Inflammatory macrophage treated with lipopolysaccharide for 1 hour (primary cell): Measurements from ENCODE around the gene TOX2.
A peak's percentile ranks its signal among the peaks of the same experiment; 100 is the strongest.

Experiments used
- DNase-seq, 2 donors: peaks; one replicate each; pipeline ENCODE4 v3.0.0-alpha.2; 2020 to 2022

Gene TOX2, protein sequence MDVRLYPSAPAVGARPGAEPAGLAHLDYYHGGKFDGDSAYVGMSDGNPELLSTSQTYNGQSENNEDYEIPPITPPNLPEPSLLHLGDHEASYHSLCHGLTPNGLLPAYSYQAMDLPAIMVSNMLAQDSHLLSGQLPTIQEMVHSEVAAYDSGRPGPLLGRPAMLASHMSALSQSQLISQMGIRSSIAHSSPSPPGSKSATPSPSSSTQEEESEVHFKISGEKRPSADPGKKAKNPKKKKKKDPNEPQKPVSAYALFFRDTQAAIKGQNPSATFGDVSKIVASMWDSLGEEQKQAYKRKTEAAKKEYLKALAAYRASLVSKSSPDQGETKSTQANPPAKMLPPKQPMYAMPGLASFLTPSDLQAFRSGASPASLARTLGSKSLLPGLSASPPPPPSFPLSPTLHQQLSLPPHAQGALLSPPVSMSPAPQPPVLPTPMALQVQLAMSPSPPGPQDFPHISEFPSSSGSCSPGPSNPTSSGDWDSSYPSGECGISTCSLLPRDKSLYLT

DNA sequence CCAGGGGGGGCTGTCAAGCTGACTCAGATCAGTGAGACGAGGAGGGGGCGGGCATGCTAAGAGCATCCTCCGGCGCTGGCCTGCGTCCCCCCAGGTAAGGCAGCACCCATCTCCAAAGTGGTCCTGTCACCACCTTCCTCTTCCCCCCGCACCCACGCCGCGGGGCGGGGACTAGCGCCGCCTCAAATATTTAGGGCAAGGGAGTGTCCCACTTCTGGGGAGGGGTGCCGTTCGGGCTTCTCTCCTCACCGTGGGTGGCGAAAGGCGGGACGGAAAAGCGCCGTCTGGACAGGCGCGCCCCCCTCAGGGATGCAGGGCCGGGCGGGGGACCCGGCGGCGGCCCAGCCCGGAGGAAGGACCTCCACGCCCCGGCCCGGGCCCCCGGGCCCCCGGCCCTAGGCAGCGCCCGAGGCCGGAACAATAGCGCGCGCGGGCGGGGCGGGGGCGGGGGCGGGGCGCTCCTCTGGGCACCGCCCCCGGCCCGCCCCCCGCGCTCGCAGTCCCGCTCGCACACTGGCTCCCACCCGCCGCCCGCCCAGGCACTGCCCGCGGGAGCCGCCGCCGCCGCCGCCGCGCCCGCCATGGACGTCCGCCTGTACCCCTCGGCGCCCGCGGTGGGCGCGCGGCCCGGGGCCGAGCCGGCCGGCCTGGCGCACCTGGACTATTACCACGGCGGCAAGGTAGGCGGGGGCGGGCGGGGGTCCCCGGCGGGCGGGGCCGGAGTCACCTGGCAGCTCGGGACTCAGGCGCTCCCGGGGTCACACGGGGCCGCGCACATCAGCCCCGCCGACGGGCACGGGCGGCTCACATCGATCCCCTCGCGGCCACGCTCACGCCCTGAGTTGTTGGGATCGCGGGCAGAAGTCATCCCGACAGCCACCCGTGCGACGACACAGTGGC, at the start of gene TOX2:
TOX2 (plus strand) TSS at position 542 of the 900 bp plus-strand sequence; CDS start at position 582, 40 bp downstream.
- DNase-seq: no peak

DNA sequence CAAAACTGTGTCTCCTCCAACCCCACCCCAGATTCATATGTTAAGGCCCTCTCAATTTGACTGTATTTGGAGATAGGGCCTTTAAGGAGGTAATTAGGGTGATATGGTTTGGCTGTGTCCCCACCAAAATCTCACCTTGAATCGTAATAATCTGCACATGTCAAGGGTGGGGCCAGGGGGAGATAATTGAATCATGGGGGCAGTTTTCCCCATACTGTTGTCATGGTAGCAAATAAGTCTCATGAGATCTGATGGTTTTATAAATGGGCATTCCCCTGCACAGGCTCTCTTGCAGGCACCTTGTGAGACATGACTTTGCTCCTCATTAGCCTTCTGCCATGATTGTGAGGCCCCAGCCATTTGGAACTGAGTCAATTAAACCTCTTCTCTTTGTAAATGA, 46.6 kb upstream of the TOX2 start:
- DNase-seq: no peak

DNA sequence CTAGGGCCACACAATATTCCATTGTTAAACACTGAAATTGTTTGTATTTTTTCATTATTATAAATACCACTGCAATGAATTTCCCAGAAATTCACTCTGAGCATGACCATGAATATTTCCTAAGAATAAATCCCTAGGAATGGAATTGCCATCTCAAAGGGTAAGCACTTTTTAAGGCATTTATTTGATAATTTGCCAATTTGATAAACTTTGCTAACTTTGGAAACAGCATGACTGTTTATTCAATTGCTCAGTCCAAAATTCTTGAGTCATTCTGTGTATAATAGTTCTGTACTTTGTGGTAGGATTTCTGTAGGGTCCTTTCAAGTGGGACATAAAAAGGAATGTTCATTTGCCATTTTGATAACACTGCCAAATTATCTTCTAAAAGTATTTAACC, 44.2 kb upstream of the TOX2 start:
- no peak for DNase-seq

DNA sequence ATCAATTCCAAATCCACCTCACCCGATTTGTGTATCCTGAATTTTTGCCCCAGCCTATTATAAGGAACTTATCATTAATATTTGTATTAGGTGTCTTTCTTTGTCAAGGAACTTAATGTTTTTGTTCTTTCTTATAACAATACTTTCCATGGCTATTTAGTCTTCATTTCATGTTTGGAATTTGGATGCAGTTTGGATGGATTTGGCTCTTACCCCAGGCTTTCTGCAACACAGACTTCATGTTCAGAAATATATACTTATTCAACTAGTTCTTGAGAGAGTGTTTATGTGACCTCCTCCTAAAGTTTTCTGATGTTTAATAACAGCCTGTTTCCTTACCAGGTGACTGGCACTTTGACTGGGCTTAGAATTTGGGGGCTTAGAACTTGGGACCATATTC, 35.9 kb upstream of the TOX2 start:
- no peak for DNase-seq

DNA sequence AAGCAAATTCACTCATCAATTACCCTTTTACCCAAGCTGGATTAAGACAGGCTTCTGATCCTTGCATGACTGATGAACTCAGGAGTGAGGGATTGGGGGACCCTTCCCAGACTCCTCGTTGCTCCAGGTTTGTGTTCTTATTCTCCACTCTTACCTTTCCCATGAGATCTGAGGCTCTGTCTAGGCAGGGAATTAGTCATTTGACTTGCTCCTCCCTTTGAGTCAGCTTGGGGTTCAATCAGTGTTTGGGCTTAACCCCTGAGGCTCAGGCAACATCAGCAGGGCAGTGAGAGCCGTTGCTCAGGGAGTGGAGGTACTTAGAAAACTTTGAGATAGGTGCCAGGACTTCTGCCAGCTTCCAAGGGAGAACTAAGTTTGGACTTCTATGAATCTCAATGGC, 20.7 kb upstream of the TOX2 start:
- DNase-seq: no peak

DNA sequence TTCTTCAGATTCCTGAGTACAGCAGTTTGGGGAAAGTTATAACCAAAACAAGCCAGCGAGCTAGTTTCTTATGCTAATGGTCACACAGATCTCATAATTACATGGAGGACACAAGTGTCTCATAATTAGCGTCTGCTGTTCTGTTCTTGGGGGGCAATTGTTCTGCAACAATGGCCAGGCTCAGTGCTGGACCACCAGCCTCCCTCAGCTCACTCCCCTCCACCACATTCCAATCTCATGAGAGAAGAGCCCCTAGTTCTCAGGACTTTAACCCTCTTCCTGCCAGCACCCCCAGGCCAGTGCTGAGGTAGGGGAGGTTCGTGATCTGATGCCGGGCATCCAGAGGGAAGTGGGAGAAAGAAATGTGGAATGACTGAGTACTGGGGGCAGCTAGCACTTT, 20.2 kb upstream of the TOX2 start:
- no peak for DNase-seq

DNA sequence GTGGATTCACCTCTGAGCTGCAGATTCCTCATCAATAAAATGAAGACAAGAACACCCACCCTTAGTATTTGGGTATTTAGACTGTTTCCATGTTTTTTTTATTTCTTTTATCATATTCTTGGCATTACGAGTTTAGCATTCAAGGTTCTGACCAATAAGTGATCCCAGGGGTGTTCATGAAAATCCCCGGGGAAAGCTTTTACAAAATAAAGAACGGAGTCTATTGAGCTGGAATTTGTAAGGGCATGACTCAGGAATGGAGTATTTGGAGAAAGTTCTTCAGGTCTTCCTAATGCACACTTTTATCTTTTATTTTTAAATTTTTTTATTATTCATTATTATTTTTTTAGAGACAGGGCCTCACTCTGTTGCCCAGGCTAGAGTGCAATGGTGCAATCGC, 19.4 kb upstream of the TOX2 start:
- DNase-seq: no peak

DNA sequence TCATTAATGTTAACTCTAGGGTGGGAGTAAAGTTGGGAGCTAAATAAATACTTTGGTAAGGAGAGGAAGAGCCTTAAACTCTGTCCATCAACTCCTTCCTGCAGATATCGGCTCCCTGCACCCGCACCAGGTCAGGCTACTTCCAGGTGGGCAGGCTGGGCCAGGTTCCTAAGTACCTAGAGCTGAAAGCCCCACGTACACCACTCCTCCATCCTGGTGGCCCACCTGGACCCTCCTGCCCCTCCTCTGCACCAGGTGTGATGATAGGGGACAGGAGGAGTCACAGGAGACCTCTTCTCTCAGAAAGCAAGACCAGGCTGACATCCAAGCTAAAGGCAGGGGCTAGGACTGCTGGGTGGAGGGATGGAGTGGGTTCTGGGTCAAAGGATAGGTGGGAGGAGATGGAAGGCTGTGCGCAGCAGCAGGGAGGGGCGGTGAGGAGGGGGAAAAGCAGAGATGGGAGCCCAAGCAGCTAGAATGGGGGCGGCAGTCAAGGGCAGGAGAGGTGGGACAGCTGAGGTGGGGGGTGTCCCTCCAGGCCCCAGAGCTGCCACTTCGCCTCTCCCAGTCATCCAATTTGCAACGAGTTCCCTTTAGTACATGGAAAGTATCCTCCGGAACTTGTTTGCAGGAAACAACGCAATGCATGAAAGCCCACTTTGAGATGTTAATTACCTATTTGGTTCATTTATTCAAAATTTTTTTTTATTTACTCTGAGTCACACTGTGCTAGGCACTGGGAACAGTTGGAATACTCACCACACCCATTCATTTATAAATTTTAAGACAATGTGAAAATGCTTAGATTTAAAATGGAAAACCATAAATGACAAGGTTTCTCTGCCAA, 15.2 kb upstream of the TOX2 start:
- no peak for DNase-seq

DNA sequence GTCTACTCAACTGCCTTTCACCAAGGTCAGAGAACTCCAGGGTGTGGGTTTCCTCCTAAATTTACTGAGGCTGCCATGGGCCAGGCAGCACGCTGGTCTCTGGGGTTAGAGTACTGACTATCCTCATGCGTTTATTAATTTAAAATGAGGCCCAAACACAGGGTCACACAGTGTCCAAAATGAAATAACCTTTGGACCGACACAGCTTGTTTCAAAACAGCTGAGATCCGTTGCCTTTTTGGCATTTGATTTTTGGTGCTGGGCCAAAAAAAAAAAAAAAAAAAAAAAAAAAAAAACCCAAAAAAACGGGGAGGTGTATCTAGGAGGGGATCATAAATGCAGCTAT, 14.6 kb upstream of the TOX2 start:
- no peak for DNase-seq

DNA sequence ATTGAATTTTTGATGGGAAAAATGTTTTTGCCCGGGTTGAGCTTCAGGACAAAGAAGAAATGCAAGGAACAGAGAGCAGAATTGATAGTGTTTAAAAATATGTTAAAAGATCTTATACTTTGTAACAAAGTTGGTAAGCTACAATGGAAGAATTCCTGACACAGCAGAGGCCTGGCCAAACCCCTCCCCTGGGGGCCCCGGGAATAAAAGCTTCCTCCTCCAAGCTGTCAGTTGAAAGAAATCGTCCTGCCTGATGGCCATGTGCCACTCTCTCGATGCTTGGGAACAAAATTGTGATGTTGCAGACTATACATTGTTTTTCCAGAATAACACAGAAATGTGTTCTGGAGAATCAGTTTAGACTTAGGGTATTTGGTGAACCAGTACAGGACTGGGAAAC, 14.2 kb upstream of the TOX2 start:
- DNase-seq: no peak

DNA sequence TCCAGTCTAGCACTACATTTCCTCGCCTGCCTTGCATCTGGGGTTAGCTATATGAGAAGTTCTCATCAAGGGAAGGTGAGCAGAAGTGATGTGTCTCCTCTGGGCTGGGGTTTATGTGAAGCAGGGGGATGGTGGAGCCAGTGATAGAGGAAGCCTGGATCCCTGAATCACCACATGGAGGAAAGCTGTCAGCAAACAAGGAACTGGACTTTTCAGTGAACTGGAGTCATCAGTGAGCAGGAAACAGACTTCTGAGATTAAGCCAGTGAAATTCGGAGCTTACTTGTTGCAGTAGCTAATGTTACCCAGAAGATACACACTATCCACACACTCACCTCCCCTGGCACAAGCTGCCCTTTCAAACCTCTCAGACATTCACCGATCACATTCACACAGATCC, 13.4 kb upstream of the TOX2 start:
- DNase-seq: no peak

DNA sequence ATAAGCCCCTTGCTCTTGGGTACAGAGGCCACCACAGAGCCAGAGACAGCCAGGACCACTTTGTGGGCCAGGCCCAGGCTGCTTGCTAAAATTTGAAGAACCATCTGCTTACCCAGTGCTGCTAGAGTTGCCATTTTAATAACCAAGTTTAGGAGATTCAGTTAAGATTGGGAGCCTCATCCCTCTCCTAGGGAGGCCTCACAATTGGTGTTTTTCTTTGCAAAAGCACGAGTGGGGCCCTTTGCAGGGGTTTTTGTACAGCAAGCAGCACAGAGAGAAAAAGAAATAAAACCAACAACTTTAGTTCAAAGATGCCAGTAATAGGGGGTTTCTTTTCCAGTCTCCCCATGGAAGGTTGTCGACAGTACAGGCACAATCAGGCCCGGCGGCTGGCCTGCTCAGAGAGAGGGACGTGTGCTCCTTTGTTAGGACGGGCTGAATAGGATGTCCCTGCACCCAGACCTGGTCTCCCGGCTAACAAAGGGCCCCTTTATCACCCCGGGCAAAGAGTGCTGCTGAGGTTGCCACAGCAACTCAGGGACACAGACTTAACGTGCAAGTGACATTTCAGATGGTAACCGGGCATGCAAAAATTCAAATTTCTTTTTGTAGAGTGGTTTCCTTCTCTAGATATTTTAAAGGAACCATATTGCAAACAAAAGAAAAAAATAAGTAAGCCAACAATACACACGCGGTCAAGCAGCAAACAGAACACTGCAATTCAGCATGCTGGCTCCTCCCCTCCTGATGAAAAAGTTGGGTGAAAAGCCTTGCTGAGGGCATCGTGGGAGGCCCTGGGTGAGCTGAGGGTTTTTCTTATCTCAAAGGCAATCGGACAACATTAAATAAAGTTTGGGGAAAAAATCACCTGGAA, 10.5 kb upstream of the TOX2 start:
- no peak for DNase-seq

DNA sequence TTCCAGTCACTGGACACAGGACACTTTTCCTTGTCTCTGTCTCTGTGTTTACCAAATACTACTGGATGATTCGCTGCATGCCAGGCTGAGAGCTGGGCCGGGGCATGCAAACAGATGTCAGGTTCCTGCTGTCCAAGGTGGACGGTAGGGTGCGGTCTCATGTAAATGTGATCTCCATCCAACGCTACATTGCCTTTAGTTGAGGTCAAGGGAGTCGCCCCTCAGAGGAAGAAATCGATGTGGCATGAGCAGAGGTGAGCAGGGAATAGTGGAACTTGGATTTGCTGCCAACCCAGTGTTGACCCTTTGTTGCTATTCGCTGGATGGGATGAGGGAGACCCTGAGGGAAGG, 9.8 kb upstream of the TOX2 start:
- no peak for DNase-seq

DNA sequence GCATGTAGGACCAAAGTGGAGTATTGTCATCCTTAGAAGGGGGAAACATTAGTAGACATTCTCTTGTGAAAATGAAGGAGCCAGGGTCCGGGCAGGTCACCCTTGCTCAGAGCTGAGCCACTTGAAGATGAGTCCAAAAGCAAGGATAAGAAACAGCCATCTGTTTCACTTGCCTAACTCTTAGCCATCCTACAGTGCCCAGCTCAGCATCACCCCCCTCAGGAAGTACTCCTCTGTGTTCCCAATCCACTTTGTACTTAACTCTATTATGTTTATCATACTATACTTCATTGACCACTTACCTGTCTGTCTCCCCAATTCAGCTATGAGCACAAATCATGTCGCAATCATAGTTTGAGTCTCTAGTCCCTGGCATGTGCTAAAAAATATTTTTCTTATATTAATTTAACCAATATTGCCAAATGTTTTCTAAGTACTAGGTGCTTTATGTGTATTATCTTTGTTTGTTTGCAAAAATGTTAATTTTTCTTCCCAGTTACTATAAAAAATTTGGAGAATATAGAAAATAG, 8.1 kb upstream of the TOX2 start:
- no peak for DNase-seq

DNA sequence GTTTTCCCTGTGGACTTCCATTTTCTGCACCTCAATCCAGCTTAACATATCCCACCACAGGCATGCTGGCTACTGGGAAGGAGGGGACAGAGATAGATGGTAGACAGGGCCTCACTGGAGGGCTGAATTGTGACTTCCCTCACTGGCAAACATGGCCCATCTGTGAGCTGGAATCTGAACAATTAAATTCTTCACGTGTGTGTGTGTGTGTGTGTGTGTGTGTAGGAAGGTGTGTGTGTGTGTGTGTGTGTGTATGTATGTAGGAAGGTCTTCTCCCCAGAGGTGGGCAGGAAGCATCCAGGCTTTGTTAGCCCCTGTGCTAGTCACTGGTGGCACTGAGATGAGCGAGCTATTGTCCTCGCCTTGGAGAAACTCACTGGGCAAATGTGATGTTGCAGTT, 5.4 kb upstream of the TOX2 start:
- no peak for DNase-seq

DNA sequence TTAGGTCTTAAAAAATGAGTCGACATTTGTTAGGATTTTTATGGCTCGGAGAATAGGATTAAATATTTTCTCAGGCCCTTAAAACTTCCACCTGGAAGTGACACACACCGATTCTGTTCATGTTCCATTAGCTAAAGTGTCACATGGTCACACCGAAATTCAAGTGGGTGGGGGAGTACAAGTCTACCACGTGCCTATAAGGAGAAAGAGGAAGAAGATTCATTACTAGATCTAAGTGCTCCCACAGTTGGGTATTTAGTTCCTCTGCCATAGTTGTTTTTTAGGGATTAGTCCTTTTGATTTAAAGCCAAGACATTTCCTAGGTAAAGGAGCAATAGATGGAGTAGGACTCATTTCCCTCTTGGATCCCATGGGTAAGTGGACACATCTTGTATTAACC, 4.9 kb upstream of the TOX2 start:
- DNase-seq: peak; percentile 74 to 82

DNA sequence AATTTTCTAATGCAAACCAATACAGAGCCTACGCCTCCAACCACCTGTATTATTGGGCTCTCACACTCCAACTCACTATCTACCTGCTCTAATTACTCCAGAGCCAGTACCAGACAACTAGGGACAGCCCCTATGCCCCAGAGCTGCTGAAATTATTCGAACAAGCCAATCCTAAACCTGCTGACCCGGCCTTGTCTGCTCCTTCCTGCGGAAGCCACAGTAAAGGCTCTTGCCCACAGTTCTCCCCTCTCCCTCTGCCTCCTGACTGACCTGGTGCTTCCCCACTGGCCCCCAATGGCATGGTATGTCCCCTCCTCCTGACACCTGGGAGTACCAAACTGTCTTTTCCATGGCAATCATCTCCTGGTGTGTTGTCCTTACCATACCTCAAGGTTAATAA, 4.1 kb upstream of the TOX2 start:
- no peak for DNase-seq

DNA sequence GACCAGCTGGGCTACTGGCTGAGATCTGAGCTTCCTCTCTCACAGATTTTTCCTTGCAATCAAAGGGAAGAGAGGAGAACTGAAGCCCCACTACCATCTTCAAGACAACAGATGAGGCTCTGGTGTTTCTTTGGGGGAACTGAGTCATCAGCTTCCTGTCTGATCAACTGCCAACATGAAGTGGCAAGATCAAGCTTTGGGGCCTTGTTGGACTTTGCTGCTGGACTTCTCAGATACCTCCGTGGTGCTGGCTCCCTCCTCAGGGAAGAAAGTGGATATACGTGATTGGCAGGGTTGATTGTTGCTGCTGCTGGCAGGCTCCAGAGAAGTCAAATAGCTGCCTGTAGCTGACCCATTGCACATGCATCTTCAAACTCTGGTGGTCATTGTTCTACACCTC, 3.6 kb upstream of the TOX2 start:
- DNase-seq: peak in 1 of 2 donors; percentile 6

DNA sequence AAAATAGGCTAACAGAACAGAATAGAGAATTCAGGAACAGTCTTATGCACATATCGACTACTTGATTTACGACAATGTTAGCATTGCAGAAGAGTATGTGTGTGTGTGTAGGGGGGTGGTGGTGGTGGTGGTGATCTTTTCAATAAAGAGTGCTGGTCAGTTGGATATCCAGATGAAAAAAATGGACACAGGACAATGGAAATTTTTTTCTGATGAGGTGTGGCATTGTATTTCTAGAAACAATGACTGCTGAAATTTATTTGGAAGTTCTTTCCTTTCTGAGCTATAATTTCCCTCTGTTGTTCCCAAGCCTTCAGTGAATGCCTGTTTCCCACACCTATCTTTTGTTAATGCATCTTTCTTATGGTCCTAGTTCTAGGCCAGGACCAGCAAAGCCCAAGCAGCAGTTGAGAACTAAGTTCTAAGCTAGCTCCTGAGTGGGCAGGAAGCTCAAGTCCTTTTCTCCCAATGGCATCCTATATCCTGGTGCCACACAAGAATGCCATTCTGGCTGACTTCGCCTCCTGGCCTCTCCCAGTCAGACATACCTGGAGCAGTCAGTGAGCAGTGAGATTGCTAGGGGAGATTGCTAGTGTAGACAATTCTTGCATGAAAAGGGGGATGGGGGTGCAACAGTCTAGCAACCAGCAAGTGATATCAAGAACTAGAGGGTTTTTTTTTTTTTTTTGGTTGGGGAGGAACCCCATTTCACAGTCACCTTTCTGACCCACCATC, 1.2 kb upstream of the TOX2 start:
- no peak for DNase-seq

DNA sequence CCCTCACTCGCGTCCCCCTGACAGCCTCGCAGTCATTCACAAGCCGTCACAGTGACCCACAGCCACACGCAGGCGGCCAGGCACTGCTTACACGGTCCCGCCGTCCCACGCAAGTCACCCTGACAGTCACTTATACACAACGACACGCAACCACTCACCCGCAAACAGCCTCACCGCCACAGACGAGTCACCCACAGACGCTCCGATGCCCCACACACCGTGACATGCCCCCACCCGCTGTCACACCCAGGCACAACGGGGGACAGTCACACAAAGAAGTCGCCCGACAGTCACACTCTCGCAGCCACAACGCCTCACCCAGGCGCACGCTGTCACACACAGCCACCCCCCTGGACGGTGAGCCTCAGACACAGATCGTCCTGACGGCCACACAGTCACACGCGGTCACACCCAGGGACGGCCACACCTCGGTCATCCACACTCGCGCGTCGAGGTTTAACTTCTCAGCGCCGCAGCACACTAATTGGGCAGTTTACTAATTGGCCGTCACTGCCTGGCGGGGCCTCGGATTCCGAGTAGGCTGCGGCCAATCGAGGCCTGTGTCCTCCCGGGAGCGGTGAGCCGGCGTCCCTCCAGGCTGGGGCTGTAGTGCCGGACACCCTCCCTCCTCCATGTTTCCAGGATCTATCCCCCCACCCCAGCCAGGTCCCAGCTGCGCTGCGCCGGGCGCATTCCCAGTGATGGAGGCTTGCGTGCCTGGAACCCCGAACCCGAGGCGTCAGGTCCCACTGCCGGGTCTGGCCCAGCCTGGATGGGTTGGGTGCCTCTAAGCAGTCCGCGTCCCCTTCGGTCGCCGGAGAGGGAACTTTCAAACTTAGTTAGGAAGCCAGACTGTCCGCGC, 790 bp downstream of the TOX2 start:
- DNase-seq: peak in 1 of 2 donors; percentile 10
